NCI-H2196 (cell line): ENCODE results near the gene RPH3AL.
"Not testable (repeated sequence)": the region's sequence is repeated elsewhere in the genome, so short reads cannot be mapped to it uniquely, and the experiment has no call there.

ENCODE experiments used
- DNase-seq: peaks from one replicate; lab custom pipeline; 2025; ENCODE audit not compliant: unreplicated experiment; lab: John Stamatoyannopoulos, UW

The RPH3AL gene

DNA sequence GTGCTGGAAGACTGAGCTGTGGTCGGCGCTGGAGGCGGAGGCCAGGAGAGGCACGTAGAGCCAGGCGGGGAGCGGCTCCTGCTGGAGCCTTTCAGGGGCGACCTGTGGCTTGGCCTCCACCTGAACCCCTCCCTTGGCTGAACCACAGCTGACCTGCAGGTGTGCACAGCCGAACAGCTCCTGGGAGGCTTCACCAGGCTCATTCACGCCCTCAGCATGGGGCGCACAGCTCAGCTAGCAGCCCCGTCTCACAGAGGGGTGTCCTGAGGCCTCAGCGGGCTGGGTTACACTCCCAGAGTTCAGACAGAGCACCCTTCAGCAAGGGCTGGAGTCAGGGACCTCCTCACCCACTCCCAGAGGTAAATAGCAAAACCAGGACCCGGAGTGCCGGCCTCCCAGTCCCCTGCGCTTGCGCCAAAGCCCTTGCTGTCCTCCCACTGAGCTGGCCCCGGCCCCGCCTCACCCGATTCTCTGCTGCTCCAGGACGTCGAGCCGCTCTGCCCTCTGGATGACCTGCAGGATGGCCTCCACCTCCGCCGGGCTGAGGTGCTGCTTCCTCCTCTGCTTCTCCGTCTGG is 31.7 kb downstream of the RPH3AL start:
- DNase-seq: no peak

DNA sequence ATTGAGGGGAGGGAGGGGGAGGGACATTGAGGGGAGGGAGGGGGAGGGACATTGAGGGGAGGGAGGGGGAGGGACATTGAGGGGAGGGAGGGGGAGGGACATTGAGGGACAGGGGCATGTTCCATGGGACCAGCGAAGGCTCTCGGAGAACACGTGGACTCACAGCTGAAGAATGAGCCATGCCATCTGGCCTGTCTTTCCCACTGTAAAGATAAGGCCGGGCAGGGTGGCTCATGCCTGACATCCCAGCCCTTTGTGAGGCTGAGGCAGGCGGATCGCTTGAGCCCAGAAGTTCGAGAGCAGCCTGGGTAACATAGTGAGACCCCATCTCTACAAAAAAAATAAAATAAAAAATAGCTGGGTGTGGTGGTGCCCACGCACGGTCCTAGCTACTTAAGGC is 32.5 kb downstream of the RPH3AL start:
- no peak for DNase-seq

DNA sequence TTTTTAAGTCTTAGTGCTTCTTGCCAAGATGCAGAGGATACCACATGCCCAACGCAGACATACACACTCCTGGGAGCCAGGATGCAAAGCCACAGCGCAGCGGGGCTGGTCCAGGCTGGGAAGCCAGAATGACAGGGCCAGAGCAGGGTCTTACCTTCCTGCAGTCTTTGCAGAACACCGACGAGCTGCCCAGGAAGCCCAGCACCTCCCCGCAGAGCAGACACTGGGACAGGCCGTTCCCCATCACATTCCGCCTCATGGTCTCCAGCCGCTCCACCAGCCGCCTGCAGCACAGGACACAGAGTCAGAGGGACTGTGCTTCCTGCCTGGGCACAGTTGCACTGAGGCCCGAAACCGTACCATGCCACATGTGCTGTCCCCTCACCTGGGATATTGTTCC is 33.3 kb downstream of the RPH3AL start:
- no peak for DNase-seq

DNA sequence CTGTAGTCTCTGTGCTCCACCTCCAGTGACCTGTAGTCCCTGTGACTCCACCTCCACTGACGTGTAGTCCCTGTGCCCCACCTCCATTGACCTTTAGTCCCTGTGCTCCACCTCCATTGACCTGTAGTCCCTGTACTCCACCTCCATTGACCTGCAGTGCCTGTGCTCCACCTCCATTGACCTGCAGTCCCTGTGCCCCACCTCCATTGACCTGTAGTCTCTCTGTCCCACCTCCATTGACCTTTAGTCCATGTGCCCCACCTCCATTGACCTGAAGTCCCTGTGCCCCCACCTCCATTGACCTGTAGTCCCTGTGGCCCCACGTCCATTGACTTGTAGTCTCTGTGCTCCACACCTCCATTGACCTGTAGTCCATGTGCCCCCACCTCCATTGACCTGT is 35.5 kb downstream of the RPH3AL start:
- not testable (repeated sequence) for DNase-seq

DNA sequence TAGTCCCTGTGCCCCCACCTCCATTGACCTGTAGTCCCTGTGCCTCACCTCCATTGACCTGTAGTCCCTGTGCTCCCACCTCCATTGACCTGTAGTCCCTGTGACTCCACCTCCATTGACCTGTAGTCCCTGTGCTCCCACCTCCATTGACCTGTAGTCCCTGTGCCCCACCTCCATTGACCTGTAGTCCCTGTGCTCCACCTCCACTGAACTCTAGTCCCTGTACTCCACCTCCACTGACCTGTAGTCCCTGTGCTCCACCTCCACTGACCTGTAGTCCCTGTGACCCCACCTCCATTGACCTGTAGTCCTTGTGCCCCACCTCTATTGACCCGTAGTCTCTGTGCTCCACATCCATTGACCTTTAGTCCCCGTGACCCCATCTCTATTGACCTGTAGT is 37.2 kb downstream of the RPH3AL start:
- DNase-seq: not testable (repeated sequence)

DNA sequence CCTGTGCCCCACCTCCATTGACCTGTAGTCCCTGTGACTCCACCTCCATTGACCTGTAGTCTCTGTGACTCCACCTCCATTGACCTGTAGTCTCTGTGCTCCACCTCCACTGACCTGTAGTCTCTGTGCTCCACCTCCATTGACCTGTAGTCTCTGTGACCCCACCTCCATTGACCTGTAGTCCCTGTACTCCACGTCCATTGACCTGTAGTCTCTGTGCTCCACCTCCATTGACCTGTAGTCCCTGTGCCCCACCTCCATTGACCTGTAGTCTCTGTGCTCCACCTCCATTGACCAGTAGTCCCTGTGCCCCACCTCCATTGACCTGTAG is 38.0 kb downstream of the RPH3AL start:
- not testable (repeated sequence) for DNase-seq

DNA sequence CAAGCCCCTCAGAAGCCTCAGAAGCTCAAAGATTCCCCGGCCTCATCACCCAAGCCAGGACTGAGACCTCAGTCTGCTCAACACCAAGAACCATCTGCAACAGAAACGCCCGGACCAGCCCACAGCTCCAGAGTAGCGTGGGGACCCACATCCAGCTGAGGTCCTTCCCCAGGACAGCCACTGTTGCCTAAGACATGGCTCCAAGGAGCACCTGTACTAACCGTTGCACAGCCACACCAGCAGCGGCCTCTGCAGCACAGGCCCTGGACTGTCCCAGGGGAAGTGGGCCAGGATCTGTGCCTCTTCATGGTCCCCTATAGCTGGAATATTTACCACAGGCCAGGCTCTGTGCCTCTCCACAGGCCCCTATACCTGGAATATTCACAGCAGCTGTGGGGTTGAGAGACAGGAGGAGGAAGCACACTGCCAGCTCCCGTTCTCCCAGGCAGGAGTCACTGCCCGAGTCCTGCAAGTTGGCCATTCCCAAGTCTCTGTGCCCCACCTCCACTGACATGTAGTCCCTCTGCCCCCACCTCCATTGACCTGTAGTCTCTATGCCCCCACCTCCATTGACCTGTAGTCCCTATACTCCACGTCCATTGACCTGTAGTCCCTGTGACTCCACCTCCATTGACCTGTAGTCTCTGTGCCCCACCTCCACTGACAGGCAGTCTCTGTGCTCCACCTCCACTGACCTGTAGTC is 38.5 kb downstream of the RPH3AL start:
- no peak for DNase-seq

DNA sequence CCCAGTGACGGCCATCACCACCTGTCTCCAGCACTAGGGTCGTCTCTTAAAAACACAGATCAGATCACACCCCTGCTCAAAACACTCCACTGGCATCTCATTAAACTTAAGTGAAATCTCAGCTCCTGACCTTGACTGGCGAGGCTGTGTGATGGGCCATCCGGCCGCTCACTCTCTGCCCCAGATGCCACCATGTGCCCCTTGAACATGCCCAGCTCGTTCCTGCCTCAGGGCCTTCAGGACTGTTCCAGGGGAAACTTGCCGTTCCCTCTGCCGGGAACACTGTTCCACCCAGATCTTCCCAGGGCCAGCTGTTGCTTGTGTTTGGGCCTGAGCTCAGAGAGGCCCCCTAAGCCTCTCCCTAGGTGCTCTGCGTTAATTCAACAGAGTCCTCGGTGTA is 39.4 kb downstream of the RPH3AL start:
- DNase-seq: no peak

DNA sequence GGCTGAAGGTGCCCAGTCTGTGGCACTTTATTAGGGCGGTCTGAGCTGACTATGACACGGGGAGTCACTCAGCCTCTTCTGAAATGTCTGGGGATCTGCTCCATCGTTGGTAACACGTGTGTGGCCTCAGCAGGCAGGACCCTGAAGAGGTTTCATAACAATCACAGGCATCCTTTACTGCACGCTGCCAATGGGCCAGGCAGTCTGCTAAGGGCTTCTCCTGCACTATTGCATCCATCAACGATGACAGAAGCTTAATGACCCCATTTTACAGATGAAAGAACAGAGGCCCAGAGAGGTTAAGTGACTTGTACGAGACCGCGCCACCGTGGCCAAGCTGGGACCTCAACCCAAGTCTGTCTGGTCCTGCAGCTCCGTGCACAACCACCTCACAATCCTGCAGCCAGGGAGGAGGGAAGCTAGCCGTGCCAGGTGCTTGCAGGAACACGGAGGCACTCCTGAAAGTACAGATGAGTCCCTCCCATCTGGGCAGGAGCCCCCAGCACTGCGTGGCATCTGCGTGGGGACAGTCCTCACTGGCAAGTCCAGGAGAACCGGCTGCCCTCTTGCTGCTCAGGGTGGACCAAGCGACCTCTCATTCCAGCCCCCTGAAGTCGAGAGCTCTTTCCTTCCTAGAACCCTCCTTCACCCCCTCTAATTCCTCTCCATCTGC is 40.0 kb downstream of the RPH3AL start:
- DNase-seq: no peak

DNA sequence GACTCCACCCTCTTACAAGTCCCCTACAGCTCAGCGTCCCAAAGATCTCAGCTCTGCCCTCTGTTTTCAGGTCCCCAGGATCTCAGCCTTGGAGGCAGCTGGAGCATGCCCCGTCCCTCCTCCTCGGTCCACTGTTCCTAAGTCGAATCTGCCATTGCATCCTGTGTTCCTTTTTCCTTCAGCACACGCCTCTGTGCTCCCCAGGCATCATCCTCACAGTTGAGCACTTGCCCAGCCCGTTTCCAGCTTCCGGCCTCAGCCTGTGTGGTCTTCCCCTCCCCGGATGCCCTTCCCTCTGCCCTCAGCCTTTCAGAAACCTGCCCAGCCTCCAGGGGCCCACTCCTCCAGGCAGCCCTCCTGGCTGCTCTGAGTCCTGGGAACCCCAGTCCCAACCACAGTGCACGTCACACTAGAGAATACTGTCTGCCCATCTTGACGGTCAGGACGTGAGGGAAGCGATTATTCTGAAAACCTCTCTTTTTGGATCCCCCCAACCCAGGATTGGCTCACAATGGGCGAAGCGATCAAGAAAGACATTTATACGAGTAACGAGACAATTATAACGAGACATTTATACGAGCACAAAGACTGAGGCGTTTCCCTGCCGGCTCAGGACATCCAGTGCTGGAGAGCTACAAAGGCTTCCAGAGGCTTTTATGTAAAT is 41.4 kb downstream of the RPH3AL start:
- no peak for DNase-seq

DNA sequence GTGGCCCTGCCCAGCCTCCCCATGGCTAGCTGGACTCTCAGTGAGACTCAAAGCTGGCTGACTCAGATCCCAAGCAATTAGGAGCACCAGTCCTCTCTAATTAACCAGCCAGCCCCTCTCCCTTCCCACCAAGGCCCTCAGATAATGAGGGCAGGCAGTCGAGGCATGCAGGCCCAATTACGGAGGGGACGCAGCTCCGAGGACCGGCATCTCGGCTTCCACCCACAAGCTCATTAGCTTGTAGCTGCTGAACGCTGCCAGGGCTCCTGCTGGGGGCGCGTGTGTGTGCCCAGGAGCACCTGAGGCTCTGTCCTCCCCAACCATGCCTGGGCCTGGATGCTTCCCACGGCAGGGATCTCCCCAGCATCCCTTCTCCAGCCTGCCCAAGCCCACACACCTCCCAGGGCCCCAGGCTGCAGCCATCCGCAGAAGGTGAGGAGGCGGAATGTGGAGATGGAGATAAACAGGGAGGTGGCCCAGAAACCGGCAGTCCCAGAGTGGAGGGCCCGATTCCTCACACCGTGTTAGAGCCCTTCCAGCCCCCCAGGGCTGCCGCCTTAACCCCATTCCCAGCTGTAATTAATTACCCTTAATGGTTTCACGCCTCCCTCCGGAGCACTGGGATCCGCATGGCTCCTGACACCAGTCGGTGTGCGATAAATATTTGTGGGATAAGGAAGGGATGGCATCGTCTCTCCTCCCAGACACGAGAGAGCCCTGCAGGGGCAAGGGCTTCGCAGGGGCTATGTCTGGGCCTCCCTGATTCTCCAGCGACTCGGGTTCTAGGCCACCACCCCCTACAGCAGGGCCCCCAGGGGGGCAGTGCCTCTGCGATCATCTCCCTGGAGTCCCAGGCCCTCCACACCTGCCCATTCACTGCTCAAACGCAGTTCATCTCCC is 42.2 kb downstream of the RPH3AL start:
- DNase-seq: no peak

DNA sequence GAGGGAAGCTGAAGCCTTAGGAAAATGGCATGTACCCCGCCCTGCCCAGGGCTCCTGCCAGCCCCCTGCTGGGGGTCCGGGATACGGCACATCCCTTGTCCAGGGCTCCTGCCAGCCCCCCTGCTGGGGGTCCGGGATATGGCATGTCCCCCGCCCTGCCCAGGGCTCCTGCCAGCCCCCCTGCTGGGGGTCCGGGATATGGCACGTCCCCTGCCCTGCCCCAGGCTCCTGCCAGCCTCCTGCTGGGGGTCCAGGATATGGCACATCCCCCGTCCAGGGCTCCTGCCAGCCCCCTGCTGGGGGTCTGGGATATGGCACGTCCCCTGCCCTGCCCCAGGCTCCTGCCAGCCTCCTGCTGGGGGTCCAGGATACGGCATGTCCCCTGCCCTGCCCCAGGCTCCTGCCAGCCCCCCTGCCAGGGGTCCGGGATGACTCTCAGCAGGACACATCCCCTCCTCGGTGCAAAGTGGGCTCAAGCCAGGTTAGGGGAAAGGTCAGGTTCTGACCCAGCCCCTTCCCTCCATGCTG is 43.2 kb downstream of the RPH3AL start:
- DNase-seq: no peak

DNA sequence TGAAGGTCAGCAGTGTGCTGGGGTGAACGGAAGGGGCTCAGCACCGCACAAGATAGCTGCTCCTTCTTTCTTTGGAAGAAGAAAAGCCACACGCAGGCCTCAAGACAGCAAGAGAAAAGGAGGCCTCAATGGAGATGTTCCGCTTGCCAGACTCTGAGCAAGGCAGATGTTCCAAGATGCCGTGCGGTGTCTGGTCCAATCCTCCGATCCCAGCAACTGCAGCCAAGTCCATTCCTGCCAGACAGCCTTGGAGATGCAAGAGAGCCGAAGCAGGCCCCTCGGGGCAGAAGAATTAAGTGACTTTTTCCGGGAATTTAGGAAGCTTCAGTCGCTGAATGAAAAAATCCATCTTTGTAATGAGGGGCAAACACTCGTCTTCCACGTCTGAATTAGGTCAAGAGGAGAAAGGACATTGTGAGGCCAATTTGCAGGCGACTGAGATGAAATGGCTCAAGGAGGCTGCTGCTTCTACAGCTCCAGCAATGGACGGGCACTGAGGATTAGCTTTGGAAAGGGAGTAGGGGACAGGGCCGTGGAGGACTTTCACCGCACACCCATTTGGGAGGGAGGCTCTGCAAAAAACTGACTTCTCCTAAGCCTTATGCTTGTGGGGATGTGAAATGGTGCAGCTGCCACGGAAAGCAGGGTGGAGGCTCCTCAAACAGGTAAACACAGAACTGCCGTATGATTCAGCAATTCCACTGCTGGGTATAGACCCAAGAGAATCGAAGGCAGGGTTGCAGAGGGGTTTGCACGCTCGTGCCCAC is 44.7 kb downstream of the RPH3AL start:
- DNase-seq: no peak

DNA sequence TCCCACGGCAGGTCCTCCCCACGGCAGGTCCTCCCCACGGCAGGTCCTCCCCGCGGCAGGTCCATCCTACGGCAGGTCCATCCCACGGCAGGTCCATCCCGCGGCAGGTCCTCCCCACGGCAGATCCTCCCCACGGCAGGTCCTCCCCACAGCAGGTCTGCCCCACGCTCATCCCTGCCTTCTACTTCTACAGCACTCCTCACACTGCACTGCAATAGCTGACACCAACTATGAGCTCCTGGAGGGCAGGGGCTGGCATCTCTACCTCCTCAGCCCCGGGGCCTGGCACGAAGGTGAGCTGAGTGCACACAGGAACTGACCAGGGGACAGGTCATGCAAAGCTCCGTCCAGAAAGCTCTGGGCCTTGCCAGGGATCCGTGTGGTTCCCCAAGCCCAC is 45.3 kb downstream of the RPH3AL start:
- DNase-seq: no peak

DNA sequence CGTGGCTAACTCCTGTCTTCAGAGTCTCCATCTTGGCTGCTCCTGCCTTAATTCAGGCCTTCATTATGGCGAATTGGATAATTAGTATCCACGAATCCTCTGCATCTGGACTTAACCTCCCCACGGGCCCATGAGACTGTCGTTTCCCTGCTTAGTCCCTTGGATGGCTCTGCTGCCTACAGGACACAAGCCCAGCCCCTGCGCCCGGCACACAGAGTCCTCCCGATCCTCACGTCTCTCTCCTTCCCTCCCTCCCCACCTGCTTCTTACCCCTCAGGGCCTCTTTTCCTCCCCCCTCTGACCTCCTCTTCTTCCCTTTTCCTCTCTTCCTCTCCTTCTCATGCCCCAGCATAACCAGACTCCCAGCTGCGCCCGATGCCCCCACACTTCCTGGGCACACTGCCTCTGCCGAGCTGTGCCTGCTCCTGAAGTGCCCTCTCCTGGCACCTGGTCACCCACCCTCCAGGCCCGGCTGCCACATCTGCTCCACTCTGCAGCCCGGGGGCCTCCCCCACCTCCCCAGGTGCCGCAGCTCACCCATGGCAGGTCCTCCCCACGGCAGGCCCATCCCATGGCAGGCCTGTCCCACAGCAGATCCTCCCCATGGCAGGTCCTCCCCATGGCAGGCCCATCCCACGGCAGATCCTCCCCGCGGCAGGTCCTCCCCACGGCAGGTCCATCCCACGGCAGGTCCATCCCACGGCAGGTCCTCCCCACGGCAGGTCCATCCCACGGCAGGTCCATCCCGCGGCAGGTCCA is 45.9 kb downstream of the RPH3AL start:
- DNase-seq: no peak

DNA sequence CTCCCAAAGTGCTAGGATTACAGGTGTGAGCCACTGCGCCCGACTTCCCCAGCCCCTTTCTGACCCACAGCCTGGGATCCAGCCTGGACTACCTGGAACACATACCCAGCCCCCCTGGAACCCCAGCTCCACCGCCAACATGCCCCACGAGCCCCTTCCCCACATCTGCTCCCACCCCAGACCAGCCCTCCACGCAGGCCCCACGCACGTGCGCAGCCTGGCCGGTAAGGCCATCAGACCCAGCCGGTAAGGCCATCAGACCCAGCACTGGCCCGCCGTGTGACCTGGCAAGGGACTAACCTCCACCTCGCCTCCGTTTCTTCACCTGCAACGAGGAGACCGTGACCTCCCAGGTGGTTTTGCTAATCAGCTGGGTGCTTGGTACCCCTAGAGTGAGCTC is 46.5 kb downstream of the RPH3AL start:
- DNase-seq: no peak

DNA sequence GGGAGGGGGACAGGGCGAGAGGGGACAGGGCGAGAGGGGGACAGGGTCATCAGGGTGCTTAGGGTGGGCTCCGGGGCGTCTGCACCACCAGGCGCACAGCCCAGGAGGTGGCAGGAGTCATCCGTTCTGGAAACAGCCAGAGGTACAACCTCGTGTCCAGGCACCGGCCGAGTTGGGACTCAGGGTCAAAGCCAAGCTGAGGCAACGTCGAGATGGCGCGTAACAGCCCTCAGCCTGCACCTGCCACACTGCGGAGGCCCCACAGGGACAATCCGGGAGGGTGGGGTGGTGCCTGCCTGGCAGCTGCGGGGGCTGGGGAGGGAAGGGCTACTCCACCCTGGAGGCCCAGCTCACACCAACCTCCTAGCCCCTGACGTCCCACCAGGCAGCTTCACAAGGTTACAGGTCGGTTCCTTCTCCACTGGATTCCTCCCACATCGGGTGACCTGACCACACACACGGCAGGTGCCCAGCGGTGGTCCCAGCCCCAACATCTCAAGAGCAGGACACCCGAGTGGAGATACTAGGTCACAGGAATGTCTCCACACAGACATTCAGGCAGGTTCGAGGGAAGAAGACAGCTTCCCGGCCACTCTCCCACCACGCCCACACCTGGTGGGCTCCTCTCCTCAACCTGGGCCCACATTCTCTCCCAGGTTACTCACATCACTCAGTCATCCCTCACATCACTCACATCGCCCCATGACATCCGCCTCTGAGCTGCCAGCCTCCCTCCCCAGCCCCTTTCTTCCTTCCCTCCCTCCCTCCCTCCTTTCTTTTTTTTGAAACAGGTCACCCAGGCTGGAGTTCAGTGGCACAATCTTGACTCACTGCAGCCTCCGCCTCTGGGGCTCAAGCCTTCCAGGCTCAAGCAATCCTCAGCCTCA is 47.3 kb downstream of the RPH3AL start:
- DNase-seq: no peak

DNA sequence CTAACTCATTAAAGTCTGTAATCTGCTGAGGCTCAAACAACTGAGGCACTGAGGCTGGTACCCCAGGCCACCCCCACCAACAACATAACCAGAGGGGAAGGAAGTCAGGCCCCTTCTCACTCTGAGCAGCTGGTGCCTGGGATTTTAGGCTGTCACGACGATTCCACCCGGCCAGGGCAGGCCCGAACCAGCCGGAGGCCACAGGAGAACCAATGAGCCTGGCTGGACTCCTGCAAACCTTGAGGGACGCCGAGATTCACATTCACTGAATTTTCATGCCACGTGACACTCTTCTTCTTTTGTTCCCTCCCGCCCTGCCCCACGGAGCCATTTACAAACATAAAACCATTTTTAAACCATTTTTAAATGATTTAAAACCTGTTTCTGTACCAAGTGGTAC is 48.1 kb downstream of the RPH3AL start:
- no peak for DNase-seq
